A549 treated with RU486 at 1 μM for 4 hours (cell line): ENCODE results near the gene FIG4. TPM values are rescaled to one million over a fixed set of nuclear protein-coding genes. Genes with fewer than 3 reads are reported as not detected.

Source experiments
- total RNA-seq: library from RNA; stranded (reverse); fragments of 200-300 nt; extraction: Qiagen RNA extraction; gene quantifications from 5 replicates; pipeline ENCODE4 v1.2.3, GENCODE V29; 2022; ENCODE audit warnings: low read depth

Gene FIG4
- total RNA-seq, result 2.7 to 4.8 TPM (median 4.2 TPM) in 5 replicates

DNA sequence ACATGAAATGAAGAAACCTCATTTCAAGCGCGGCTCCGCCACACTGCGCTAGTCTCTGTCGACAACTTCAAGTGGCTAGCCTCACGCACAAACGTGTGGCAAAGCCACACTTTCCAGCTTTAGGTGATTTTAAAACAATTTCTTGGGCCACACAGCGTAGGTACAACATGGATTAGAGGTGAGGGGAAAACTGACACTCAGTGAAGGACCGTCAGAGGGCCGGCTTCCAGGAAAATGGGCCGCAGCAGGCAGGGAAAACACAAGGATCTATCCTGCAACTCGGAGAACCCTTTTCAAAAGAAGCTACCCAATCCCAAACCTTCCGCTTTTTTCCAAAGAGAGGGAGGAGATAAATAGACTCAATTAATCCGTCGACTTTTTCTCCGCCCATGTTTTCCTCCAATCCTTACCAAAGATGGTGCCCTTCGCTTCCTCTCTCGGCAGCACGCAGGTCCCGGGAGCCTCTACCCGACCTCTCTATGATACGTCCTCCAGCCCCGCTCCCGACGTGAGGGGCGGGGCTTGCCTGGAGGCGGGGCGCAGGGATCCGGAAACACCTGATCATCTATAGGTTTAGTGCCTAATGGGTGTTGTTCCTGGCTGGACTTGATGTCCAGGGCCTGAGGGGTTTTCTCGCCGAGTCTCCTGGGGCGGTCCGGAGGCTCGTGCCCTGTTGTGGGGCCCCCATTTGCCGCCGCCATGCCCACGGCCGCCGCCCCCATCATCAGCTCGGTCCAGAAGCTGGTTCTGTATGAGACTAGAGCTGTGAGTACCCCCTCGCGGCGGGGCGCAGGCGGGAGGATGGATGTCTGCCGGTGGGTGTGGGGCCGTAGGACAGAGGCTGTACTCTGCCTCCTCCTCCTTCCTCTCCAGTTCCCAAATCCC is at the start of gene FIG4, which contains the start of gene AK9:
Gene FIG4 (plus strand): TSS at position 560 of the 885 bp plus-strand sequence. CDS start 140 bp downstream, at position 700.
Gene AK9 (minus strand): TSS at position 466 of the 885 bp plus-strand sequence. CDS start 15,457 bp downstream, outside the sequence.

Other genes starting within 250 kb of the FIG4 start
- 8.5 to 14.4 TPM (median 11.2 TPM) in 5 replicates for gene MICAL1, start 235.5 kb upstream of the FIG4 start, total RNA-seq
- gene ZBTB24, start 208.1 kb upstream of the FIG4 start, total RNA-seq, result 3.1 to 5.2 TPM (median 4.5 TPM) in 5 replicates
- 1.2 to 2.5 TPM (median 1.6 TPM) in 5 replicates for gene AK9, start 94 bp upstream of the FIG4 start, total RNA-seq